Measurements from ENCODE around the gene AAK1. TPM values are rescaled to one million over a fixed set of nuclear protein-coding genes. Genes with fewer than 3 reads are reported as not detected.

Gene AAK1
- total and polyA plus RNA-seq, 2 experiments from 2014 or later, result 39.0 to 52.4 TPM

- no peaks in the 10 kb centered on the region for H3K4me1 ChIP-seq (ENCODE audit: insufficient read depth)
- Mint-ChIP-seq H3K4me1 (peaks cover 4% of the 10 kb centered on the region; the same call in 2 of the 3 replicates), H3K9me3 (no peaks in the 10 kb centered on the region), H3K4me3 (no peak overlapping the region), H3K27me3 (ENCODE audit: insufficient read depth, low read depth, poor library complexity) (no peaks in the 10 kb centered on the region), H3K27ac (0 out of 2 replicates have a peak overlapping the region, but pooled peaks have one; percentile 2), H3K36me3 (ENCODE audit: low read depth) (peaks cover 39% of the 10 kb centered on the region)
- H3K79me2 ChIP-seq (replicated peaks; ENCODE audit: insufficient read depth), result no peaks in the 10 kb centered on the region
- no peak overlapping the region for H3K4me2 ChIP-seq
- no peak overlapping the region for H3K4me3 ChIP-seq
- H3K27me3 ChIP-seq (ENCODE audit: insufficient read depth), result no peaks in the 10 kb centered on the region
- H4K20me1 ChIP-seq (replicated peaks; ENCODE audit: insufficient read depth), result no peaks in the 10 kb centered on the region
- DNase-seq (ENCODE audit: low spot score) (no peak), ATAC-seq (no peak)
- TF ChIP-seq ETS1 (IDR thresholded peaks at IDR 0.05), result no peak
- no peak for TF ChIP-seq CTCF (conservative IDR thresholded peaks at IDR 0.05; ENCODE audit: low read depth in 2 of 2)
- no peak for TF ChIP-seq POLR2AphosphoS5 (IDR thresholded peaks at IDR 0.05; ENCODE audit: low read depth)
- TF ChIP-seq CREB1 (CRISPR knock-in tag; IDR thresholded peaks at IDR 0.05; ENCODE audit: low read depth), result no peak
- no peak for TF ChIP-seq EZH2phosphoT487 (IDR thresholded peaks at IDR 0.05; ENCODE audit: unreplicated experiment)
- H3K27ac ChIP-seq (ENCODE audit: low read depth), result no peak overlapping the region
- H3K36me3 ChIP-seq (ENCODE audit: insufficient read depth), result no peaks in the 10 kb centered on the region; the same call in none of the 2 replicates
- H3F3A ChIP-seq (replicated peaks; ENCODE audit: low read depth), result no peaks in the 10 kb centered on the region
- H2AFZ ChIP-seq, result no peak overlapping the region
- H3K9me2 ChIP-seq (ENCODE audit: insufficient read depth), result no peaks in the 10 kb centered on the region
These were observed 131.1 kb downstream of the AAK1 start for GRCh38 chr2:69512446-69512845.

GRCh38 chr2:69510204-69510603 lies 133.3 kb downstream of the AAK1 start:
- no peak for TF ChIP-seq POLR2AphosphoS5 (IDR thresholded peaks at IDR 0.05; ENCODE audit: low read depth)
- TF ChIP-seq CREB1 (CRISPR knock-in tag; IDR thresholded peaks at IDR 0.05; ENCODE audit: low read depth), result no peak
- TF ChIP-seq STAT1 (IDR thresholded peaks at IDR 0.05; ENCODE audit: unreplicated experiment), result no peak
- no peaks in the 10 kb centered on the region for H3K27me3 ChIP-seq (ENCODE audit: insufficient read depth)
- Mint-ChIP-seq H3K4me3 (no peak overlapping the region), H3K36me3 (ENCODE audit: low read depth) (peaks cover 33% of the 10 kb centered on the region), H3K27me3 (ENCODE audit: insufficient read depth, low read depth, poor library complexity) (no peaks in the 10 kb centered on the region), H3K27ac (no peak overlapping the region), H3K4me1 (peaks cover 4% of the 10 kb centered on the region; the same call in 2 of the 3 replicates), H3K9me3 (no peaks in the 10 kb centered on the region)
- ATAC-seq, result no peak
- H2AFZ ChIP-seq, result no peak overlapping the region
- no peaks in the 10 kb centered on the region for H3K9me2 ChIP-seq (ENCODE audit: insufficient read depth)
- no peak overlapping the region for H3K27ac ChIP-seq (ENCODE audit: low read depth)
- no peak overlapping the region for H3K4me3 ChIP-seq
- no peaks in the 10 kb centered on the region for H3K4me1 ChIP-seq (ENCODE audit: insufficient read depth)
- no peaks in the 10 kb centered on the region for H4K20me1 ChIP-seq (replicated peaks; ENCODE audit: insufficient read depth)
- no peak overlapping the region for H3K4me2 ChIP-seq
- H3K79me2 ChIP-seq (replicated peaks; ENCODE audit: insufficient read depth), result no peaks in the 10 kb centered on the region
- peaks cover 2% of the 10 kb centered on the region for H3K36me3 ChIP-seq (ENCODE audit: insufficient read depth)
- DNase-seq (ENCODE audit: low spot score), result no peak
- H3F3A ChIP-seq (replicated peaks; ENCODE audit: low read depth), result no peaks in the 10 kb centered on the region

- Mint-ChIP-seq H3K4me3 (no peak overlapping the region), H3K36me3 (ENCODE audit: low read depth) (peaks cover 33% of the 10 kb centered on the region), H3K27me3 (ENCODE audit: insufficient read depth, low read depth, poor library complexity) (no peaks in the 10 kb centered on the region), H3K9me3 (no peaks in the 10 kb centered on the region), H3K27ac (no peak overlapping the region), H3K4me1 (peaks cover 4% of the 10 kb centered on the region; the same call in 2 of the 3 replicates)
- DNase-seq (ENCODE audit: low spot score), result no peak
- H3K79me2 ChIP-seq (replicated peaks; ENCODE audit: insufficient read depth), result no peaks in the 10 kb centered on the region
- peaks cover 5% of the 10 kb centered on the region for H3K36me3 ChIP-seq (ENCODE audit: insufficient read depth)
- no peak overlapping the region for H2AFZ ChIP-seq
- ATAC-seq, result no peak
- H3K27me3 ChIP-seq (ENCODE audit: insufficient read depth), result no peaks in the 10 kb centered on the region
- no peak overlapping the region for H3K27ac ChIP-seq (ENCODE audit: low read depth)
- no peaks in the 10 kb centered on the region for H3K9me2 ChIP-seq (ENCODE audit: insufficient read depth)
- H3F3A ChIP-seq (replicated peaks; ENCODE audit: low read depth), result no peaks in the 10 kb centered on the region
- H4K20me1 ChIP-seq (replicated peaks; ENCODE audit: insufficient read depth), result no peaks in the 10 kb centered on the region
- H3K4me3 ChIP-seq, result no peak overlapping the region
- no peak overlapping the region for H3K4me2 ChIP-seq
- no peaks in the 10 kb centered on the region for H3K4me1 ChIP-seq (ENCODE audit: insufficient read depth)
- no peak for TF ChIP-seq POLR2AphosphoS5 (IDR thresholded peaks at IDR 0.05; ENCODE audit: low read depth)
- TF ChIP-seq CTCF (conservative IDR thresholded peaks at IDR 0.05; ENCODE audit: low read depth in 2 of 2), result no peak
- TF ChIP-seq JUNB (IDR thresholded peaks at IDR 0.05; ENCODE audit: unreplicated experiment), result no peak
- no peak for TF ChIP-seq REST (IDR thresholded peaks at IDR 0.05; ENCODE audit: unreplicated experiment)
- no peak for TF ChIP-seq EZH2 (IDR thresholded peaks at IDR 0.05; ENCODE audit: low read depth, unreplicated experiment)
- TF ChIP-seq CREB1 (CRISPR knock-in tag; IDR thresholded peaks at IDR 0.05; ENCODE audit: low read depth), result no peak
These were observed 133.8 kb downstream of the AAK1 start for GRCh38 chr2:69509750-69510140.

All from GM23338 (cell line).